Testis (tissue), 3 donors: Measurements from ENCODE around the gene PSMB9. TPM values are rescaled to one million over a fixed set of nuclear protein-coding genes. Genes with fewer than 3 reads are reported as not detected.

Source experiments
- DNase-seq: peaks from one replicate; pipeline ENCODE4 v3.0.0-alpha.2; 2019
- H3K27ac ChIP-seq, 2 donors: fragments of 200-600 bp; sonication (generic); one replicate each; pipeline ENCODE4 v1.5.1; 2019
- H3K27me3 ChIP-seq: fragments of 200-600 bp; sonication (generic); one replicate; pipeline ENCODE4 v1.5.1; 2019
- H3K36me3 ChIP-seq: fragments of 200-600 bp; sonication (generic); one replicate; pipeline ENCODE4 v1.5.1; 2017; ENCODE audit warnings: low read depth; ENCODE audit errors: missing control alignments
- H3K4me1 ChIP-seq: fragments of 200-600 bp; sonication (generic); one replicate; pipeline ENCODE4 v1.5.1; 2019
- H3K4me3 ChIP-seq, 2 donors: fragments of 200-600 bp; sonication (generic); one replicate each; pipeline ENCODE4 v1.5.1; 2017 to 2019
- H3K9me3 ChIP-seq: fragments of 200-600 bp; sonication (generic); one replicate; pipeline ENCODE4 v1.5.1; 2017
- CTCF ChIP-seq, 3 experiments: fragments of 450-650 bp in 2 of 3; fragments of 200-600 bp in 1 of 3; sonication (generic) in 1 of 3; IDR thresholded peaks; one replicate each; pipeline ENCODE4 v1.5.1; 2016 to 2019; ENCODE audit warnings: antibody characterized with exemption in 3 of 3, mild to moderate bottlenecking in 2 of 3, moderate library complexity in 1 of 3
- POLR2A ChIP-seq: fragments of 450-650 bp; IDR thresholded peaks from one replicate; pipeline ENCODE4 v1.6.1; 2017; ENCODE audit warnings: antibody characterized with exemption, mild to moderate bottlenecking, moderate library complexity
- WGBS, 2 donors: methylation state at CpG; one replicate each; pipeline ENCODE4 v1.1.5; 2018; 5-methylcytosine and 5-hydroxymethylcytosine counted together
- intact Hi-C: fragments of 100-400 bp; cut with DNase I; formaldehyde crosslinking; loops from one replicate; pipeline ENCODE4 v1.15.1; 2023; ENCODE audit warnings: low total_unique reads
- polyA plus RNA-seq: library from polyadenylated mRNA; stranded (reverse); fragments of 350-450 nt; fragmentation: Illumina TruSeq; extraction: RNeasy Lipid Tissue Mini Kit (QIAGEN cat#74804); gene quantifications from one replicate; pipeline ENCODE4 v1.2.3, GENCODE V29; 2014; ENCODE audit warnings: low read depth, low replicate concordance; ENCODE audit not compliant: insufficient read depth
- total RNA-seq, 2 donors: library from RNA; depleted of rRNA; stranded (reverse); fragments of >200 nt; gene quantifications; one replicate each; pipeline ENCODE4 v1.2.3, GENCODE V29; 2016

Gene PSMB9
- total and polyA plus RNA-seq, 3 donors from 2014 or later = 6.2 to 29.7 (median 7.9) TPM

GRCh38 chr6:32838114-32838958 is 15.7 kb upstream of the PSMB9 start, which contains the start of gene TAP2:
Gene TAP2 (minus strand): TSS chr6:32838739. CDS start chr6:32838233, 506 bp downstream.
- TF ChIP-seq CTCF (IDR thresholded peaks at IDR 0.05) (peak; percentile 91 to 98 (median 95)), POLR2A (no peak)
- Histone ChIP-seq H3K27me3 (no peaks in the 10 kb centered on the region), H3K9me3 (no peaks in the 10 kb centered on the region), H3K4me3 (peak within 1 kb of the TSS; percentile 72 to 85), H3K4me1 (peaks cover 15% of the 10 kb centered on the region), H3K27ac (peak within 1 kb of the TSS; percentile 75 to 98), H3K36me3 (no peaks in the 10 kb centered on the region)
- intact Hi-C loops = no loop called here
- 1% methylated on average over 12 to 57 of the region's 57 CpGs for WGBS, 2 donors
- peak; percentile 97 for DNase-seq

- no peak for DNase-seq
- intact Hi-C loops = no loop called here
- WGBS, 2 donors = 68 to 73% methylated on average over 14 to 15 of the region's 15 CpGs
- Histone ChIP-seq H3K4me3 (peak overlapping the region in 1 of 2 donors; percentile 72), H3K9me3 (no peaks in the 10 kb centered on the region), H3K4me1 (peaks cover 17% of the 10 kb centered on the region), H3K27ac (peak overlapping the region; percentile 53 to 98), H3K36me3 (no peaks in the 10 kb centered on the region), H3K27me3 (no peaks in the 10 kb centered on the region)
- TF ChIP-seq POLR2A = no peak
- TF ChIP-seq CTCF (IDR thresholded peaks at IDR 0.05) = no peak
Measured at GRCh38 chr6:32839356-32839755, 14.6 kb upstream of the PSMB9 start.

GRCh38 chr6:32840604-32841246 is 13.3 kb upstream of the PSMB9 start:
- no peak overlapping the region for H3K27ac ChIP-seq
- H3K27me3 ChIP-seq = no peaks in the 10 kb centered on the region
- H3K9me3 ChIP-seq = no peaks in the 10 kb centered on the region
- H3K4me1 ChIP-seq = peaks cover 22% of the 10 kb centered on the region
- no peak for DNase-seq
- H3K4me3 ChIP-seq = no peak overlapping the region
- H3K36me3 ChIP-seq = no peaks in the 10 kb centered on the region
- TF ChIP-seq POLR2A = no peak
- TF ChIP-seq CTCF (IDR thresholded peaks at IDR 0.05) = no peak
- WGBS, 2 donors = 87 to 88% methylated on average over 9 of the region's 9 CpGs
- intact Hi-C loops = no loop called here

- intact Hi-C loops = no loop called here
- no peaks in the 10 kb centered on the region for H3K36me3 ChIP-seq
- WGBS, 2 donors = 89 to 90% methylated on average over 6 of the region's 6 CpGs
- no peak for TF ChIP-seq CTCF (IDR thresholded peaks at IDR 0.05)
- no peak for TF ChIP-seq POLR2A
- no peaks in the 10 kb centered on the region for H3K9me3 ChIP-seq
- DNase-seq = no peak
- H3K27ac ChIP-seq = no peak overlapping the region
- no peaks in the 10 kb centered on the region for H3K27me3 ChIP-seq
- H3K4me1 ChIP-seq = peaks cover 22% of the 10 kb centered on the region
- no peak overlapping the region for H3K4me3 ChIP-seq
Measured at GRCh38 chr6:32842021-32842650, 11.9 kb upstream of the PSMB9 start.
